H1 (cell line): ENCODE data around the gene HEXIM1. TPM values are rescaled to one million over a fixed set of nuclear protein-coding genes. Genes with fewer than 3 reads are reported as not detected.

Experiments used
- CTCF ChIA-PET: fragments of 300-600 bp; sonication (Branson Sonifier 250); formaldehyde crosslinking; loops from one replicate; lab custom pipeline; 2021; ENCODE audit not compliant: partially characterized antibody; lab: Charles Lee
- POLR2A ChIA-PET: fragments of 300-600 bp; sonication (Branson Sonifier 250); formaldehyde crosslinking; loops from one replicate; lab custom pipeline; 2021; ENCODE audit warnings: inconsistent platforms; ENCODE audit not compliant: partially characterized antibody; lab: Charles Lee
- DNase-seq, 2 experiments: peaks; one replicate each; pipeline versions ENCODE4 v3.0.0 to v3.0.0-alpha.2; 2010 to 2022; ENCODE audit warnings: low spot score in 2 of 2, low read depth in 1 of 2, mixed read lengths in 1 of 2
- FAIRE-seq: peaks from 2 replicates; lab custom pipeline; 2011; peaks lifted over from hg19 to GRCh38; lab: Jason Lieb, UNC
- H2AFZ ChIP-seq: 2 replicates; pipeline ENCODE4 v1.8.1; 2012; ENCODE audit warnings: low read length, inconsistent platforms
- H2AK5ac ChIP-seq: 2 replicates; pipeline ENCODE4 v1.6.1; 2013; ENCODE audit warnings: low read depth, low read length
- H2BK120ac ChIP-seq: replicated peaks from 2 replicates; pipeline ENCODE3; 2013; ENCODE audit warnings: low read depth, low read length, inconsistent platforms
- H2BK12ac ChIP-seq: 2 replicates; pipeline ENCODE4 v1.6.1; 2013; ENCODE audit warnings: low read depth, low read length
- H2BK15ac ChIP-seq: 2 replicates; pipeline ENCODE4 v1.6.1; 2013; ENCODE audit warnings: low read length
- H2BK20ac ChIP-seq: 2 replicates; pipeline ENCODE4 v1.6.1; 2013; ENCODE audit warnings: low read length
- H2BK5ac ChIP-seq: 2 replicates; pipeline ENCODE4 v1.6.1; 2013; ENCODE audit warnings: low read depth, low read length
- H3K14ac ChIP-seq: 2 replicates; pipeline ENCODE4 v1.6.1; 2013; ENCODE audit warnings: inconsistent platforms; ENCODE audit not compliant: insufficient read length
- H3K18ac ChIP-seq: 2 replicates; pipeline ENCODE4 v1.6.1; 2013; ENCODE audit warnings: low read length; ENCODE audit errors: extremely low read depth
- H3K23ac ChIP-seq: 2 replicates; pipeline ENCODE4 v1.6.1; 2013; ENCODE audit warnings: inconsistent platforms; ENCODE audit not compliant: insufficient read length
- H3K23me2 ChIP-seq: 2 replicates; pipeline ENCODE4 v1.6.1; 2013; ENCODE audit warnings: low read depth, low read length
- H3K27ac ChIP-seq: 2 replicates; pipeline ENCODE4 v1.6.1; 2011; ENCODE audit warnings: low read depth, low read length, inconsistent platforms
- H3K27me3 ChIP-seq, 4 experiments: replicated peaks in 1 of 4; 1 replicate in 1 of 4; 2 replicates in 3 of 4; pipeline versions ENCODE4 v1.6.1 to v1.8.1; 2011 to 2013; ENCODE audit warnings: low read length in 3 of 4, mild to moderate bottlenecking in 3 of 4, inconsistent platforms in 2 of 4, mixed read lengths in 2 of 4, moderate library complexity in 1 of 4; ENCODE audit not compliant: control insufficient read depth in 3 of 4, insufficient read depth in 3 of 4; ENCODE audit errors: extremely low read depth in 1 of 4
- H3K36me3 ChIP-seq, 4 experiments: 2 replicates each; pipeline versions ENCODE4 v1.6.1 to v1.8.1; 2011 to 2013; ENCODE audit warnings: mild to moderate bottlenecking in 4 of 4, low read length in 3 of 4, moderate library complexity in 2 of 4, control low read depth in 1 of 4, inconsistent platforms in 1 of 4; ENCODE audit not compliant: insufficient read depth in 4 of 4, control insufficient read depth in 2 of 4
- H3K4ac ChIP-seq: replicated peaks from 2 replicates; pipeline ENCODE3; 2013; ENCODE audit warnings: low read length, low read depth, mixed read lengths, inconsistent platforms; ENCODE audit not compliant: insufficient read length
- H3K4me1 ChIP-seq, 4 experiments: replicated peaks in 1 of 4; 1 replicate in 1 of 4; 2 replicates in 3 of 4; pipeline versions ENCODE4 v1.6.1 to v1.8.1; 2011 to 2013; ENCODE audit warnings: low read length in 3 of 4, inconsistent platforms in 2 of 4, mixed read lengths in 1 of 4; ENCODE audit not compliant: insufficient read depth in 4 of 4, control insufficient read depth in 3 of 4
- H3K4me2 ChIP-seq, 2 experiments: 2 replicates each; pipeline versions ENCODE4 v1.6.1 to v1.8.1; 2011 to 2013; ENCODE audit warnings: low read depth in 2 of 2, low read length in 2 of 2, control low read depth in 1 of 2, inconsistent platforms in 1 of 2, mild to moderate bottlenecking in 1 of 2; ENCODE audit not compliant: insufficient read depth in 1 of 2
- H3K4me3 ChIP-seq, 4 experiments: fragments of 200-600, 300-600 bp in 1 of 4; sonication (generic), shearing (Covaris generic), sonication (Bioruptor Twin) in 1 of 4; 2 replicates each; pipeline versions ENCODE4 v1.5.1 to v1.8.1; 2011 to 2016; ENCODE audit warnings: low read length in 4 of 4, low read depth in 3 of 4, control low read depth in 2 of 4, inconsistent platforms in 2 of 4, mild to moderate bottlenecking in 2 of 4, mixed read lengths in 1 of 4, moderate library complexity in 1 of 4; ENCODE audit not compliant: insufficient read depth in 2 of 4; ENCODE audit errors: extremely low read depth in 1 of 4
- H3K56ac ChIP-seq: replicated peaks from 2 replicates; pipeline ENCODE3; 2013; ENCODE audit warnings: low read depth, mild to moderate bottlenecking, mixed read lengths, low read length, inconsistent platforms; ENCODE audit not compliant: insufficient read length
- H3K79me1 ChIP-seq: 2 replicates; pipeline ENCODE4 v1.6.1; 2013; ENCODE audit warnings: low read depth, low read length, control low read depth
- H3K79me2 ChIP-seq, 2 experiments: 2 replicates each; pipeline versions ENCODE4 v1.6.1 to v1.8.1; 2012 to 2013; ENCODE audit warnings: low read length in 2 of 2, mild to moderate bottlenecking in 2 of 2, inconsistent platforms in 1 of 2; ENCODE audit not compliant: insufficient read depth in 2 of 2, control insufficient read depth in 1 of 2
- H3K9ac ChIP-seq, 4 experiments: replicated peaks in 1 of 4; 1 replicate in 1 of 4; 2 replicates in 3 of 4; pipeline versions ENCODE4 v1.6.1 to v1.8.1; 2011 to 2013; ENCODE audit warnings: low read depth in 3 of 4, low read length in 3 of 4, control low read depth in 2 of 4, mild to moderate bottlenecking in 2 of 4, moderate library complexity in 2 of 4, inconsistent platforms in 1 of 4; ENCODE audit errors: extremely low read depth in 1 of 4
- H3K9me3 ChIP-seq, 2 experiments: 2 replicates each; pipeline versions ENCODE4 v1.6.1 to v1.8.1; 2012 to 2013; ENCODE audit warnings: mild to moderate bottlenecking in 2 of 2, moderate library complexity in 2 of 2, control low read depth in 1 of 2, inconsistent platforms in 1 of 2, low read depth in 1 of 2, low read length in 1 of 2, mixed read lengths in 1 of 2; ENCODE audit not compliant: insufficient read depth in 2 of 2
- H4K20me1 ChIP-seq, 2 experiments: replicated peaks in 1 of 2; 2 replicates each; pipeline versions ENCODE3 to v1.8.1; 2011 to 2013; ENCODE audit warnings: inconsistent platforms in 2 of 2, low read length in 2 of 2, mild to moderate bottlenecking in 1 of 2; ENCODE audit not compliant: insufficient read depth in 2 of 2, control insufficient read depth in 1 of 2
- H4K5ac ChIP-seq: 2 replicates; pipeline ENCODE4 v1.6.1; 2013; ENCODE audit warnings: low read length, low read depth, mixed read lengths, inconsistent platforms; ENCODE audit not compliant: insufficient read length
- H4K8ac ChIP-seq: 2 replicates; pipeline ENCODE4 v1.8.0; 2013; ENCODE audit warnings: mild to moderate bottlenecking, moderate library complexity, low read length, inconsistent platforms; ENCODE audit not compliant: insufficient read depth; ENCODE audit errors: extremely low read depth
- H4K91ac ChIP-seq: replicated peaks from 2 replicates; pipeline ENCODE3; 2013; ENCODE audit warnings: low read length, mixed read lengths, inconsistent platforms; ENCODE audit not compliant: insufficient read length
- CREB1 ChIP-seq: IDR thresholded peaks from 2 replicates; pipeline ENCODE4 v1.6.1; 2012; ENCODE audit warnings: inconsistent platforms
- EZH2 ChIP-seq: fragments of 200-600 bp; sonication (generic); IDR thresholded peaks from 2 replicates; pipeline ENCODE4 v1.7.1; 2012; ENCODE audit warnings: low read depth, mild to moderate bottlenecking, moderate library complexity, low read length, inconsistent platforms; ENCODE audit not compliant: severe bottlenecking
- KDM5A ChIP-seq: fragments of 200-600 bp; IDR thresholded peaks from 2 replicates; pipeline ENCODE4 v1.7.1; 2012; ENCODE audit warnings: mild to moderate bottlenecking, low read length, inconsistent platforms, mixed read lengths
- POU5F1 ChIP-seq: IDR thresholded peaks from 2 replicates; pipeline ENCODE4 v1.6.1; 2011; ENCODE audit warnings: low read depth, mild to moderate bottlenecking, low read length, moderate library complexity
- RFX5 ChIP-seq: IDR thresholded peaks from 2 replicates; pipeline ENCODE4 v1.6.1; 2011; ENCODE audit warnings: low read depth, low read length, improper control_type of control experiment, borderline replicate concordance
- SIRT6 ChIP-seq: IDR thresholded peaks from one replicate; pipeline ENCODE4 v1.7.1; 2012; ENCODE audit warnings: low read length, inconsistent platforms
- TAF7 ChIP-seq: optimal IDR thresholded peaks from 2 replicates; pipeline ENCODE3; 2011; ENCODE audit warnings: low read depth, mild to moderate bottlenecking, inconsistent platforms, low read length, moderate library complexity, borderline replicate concordance
- YY1 ChIP-seq: IDR thresholded peaks from 2 replicates; pipeline ENCODE4 v1.6.1; 2011; ENCODE audit warnings: low read depth, mild to moderate bottlenecking, low read length
- WGBS, 2 experiments: shearing (Covaris generic) in 1 of 2; methylation state at CpG; one replicate each; pipeline versions ENCODE4 v1.1.6 to v1.1.7; 2013 to 2015; ENCODE audit warnings: low lambda C conversion rate in 2 of 2, mixed read lengths in 2 of 2, inconsistent platforms in 1 of 2, low coverage in 1 of 2, missing lambda C conversion rate in 1 of 2; ENCODE audit not compliant: insufficient replicate concordance in 2 of 2, insufficient coverage in 1 of 2, insufficient read length in 1 of 2; ENCODE audit errors: extremely low coverage in 1 of 2, missing lambda C conversion rate in 1 of 2; 5-methylcytosine and 5-hydroxymethylcytosine counted together
- polyA plus RNA-seq, 7 experiments: library from polyadenylated mRNA; depleted of rRNA in 3 of 7; stranded (reverse) in 5 of 7; unstranded in 2 of 7; fragments of >200 nt in 5 of 7; fragments of 200-250 nt in 2 of 7; gene quantifications; 1 replicate in 5 of 7; 2 replicates in 1 of 7; 4 replicates in 1 of 7; pipeline versions ENCODE4 v1.2.1 to v1.2.3, GENCODE V29; 2011 to 2013; ENCODE audit warnings: missing spikeins in 2 of 7, mixed read lengths in 2 of 7
- total RNA-seq: library from RNA; stranded (reverse); fragmentation: NEBNext Ultra II Directional; extraction: Animal tissue kit (Norgen Biotek cat#: 25700); gene quantifications from 2 replicates; pipeline ENCODE4 v1.2.1, GENCODE V29; 2021
- TF ChIP-seq, protein P1 (sequence below), 3 experiments: IDR thresholded peaks; 1 replicate in 2 of 3; 2 replicates in 1 of 3; pipeline versions ENCODE4 v1.5.1 to v1.6.1; 2011; ENCODE audit warnings: low read length in 3 of 3, mild to moderate bottlenecking in 3 of 3, inconsistent platforms in 2 of 3, low read depth in 1 of 3, moderate library complexity in 1 of 3; ENCODE audit not compliant: insufficient read depth in 1 of 3; ENCODE audit errors: control extremely low read depth in 1 of 3

The HEXIM1 gene
- total and polyA plus RNA-seq, 2 of the 8 experiments (the other 6 are each of a cell fraction or from before 2014, with no cell fraction given), result 9.1 to 38.3 TPM

DNA sequence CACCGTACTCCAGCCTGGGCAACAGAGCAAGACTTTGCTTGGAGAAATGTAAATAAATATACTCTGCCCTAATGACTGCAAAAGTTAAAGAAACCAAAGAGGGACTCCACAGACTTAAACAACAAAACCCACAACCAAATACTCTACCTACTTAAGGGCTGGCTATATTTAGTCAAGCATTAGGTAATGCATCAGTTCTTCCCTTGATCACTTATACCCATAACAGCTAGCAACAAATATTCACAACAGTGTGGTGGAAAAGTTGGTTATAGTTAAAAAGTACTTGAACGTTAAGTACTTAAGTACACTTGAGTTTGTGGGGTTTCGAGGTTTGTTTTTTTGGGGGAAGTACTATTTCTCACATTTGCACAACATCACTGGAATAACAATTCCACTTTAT is 8.0 kb downstream of the HEXIM1 start:
- no peaks in the 10 kb centered on the region for H3K9me3 ChIP-seq
- no peak overlapping the region for H2AK5ac ChIP-seq
- no peak overlapping the region for H3K9ac ChIP-seq
- ChIA-PET CTCF (interaction anchor here (0.7 to 11.5 kb wide), 9 partner anchors 7 to 420 kb away, joined by 3 to 90 read pairs (median 5); partner anchors contain the start of genes ACBD4 and HEXIM1), POLR2A (interaction anchor here (0.9 to 26.8 kb wide), 4 partner anchors 3 to 74 kb away, joined by 3 to 1076 read pairs (median 540); partner anchors contain the start of genes HEXIM1 and HEXIM2)
- FAIRE-seq, result no peak
- H3K18ac ChIP-seq, result no peak overlapping the region
- H3K56ac ChIP-seq, result no peak overlapping the region
- no peak overlapping the region for H4K5ac ChIP-seq
- H2BK15ac ChIP-seq, result no peak overlapping the region
- no peak overlapping the region for H3K23ac ChIP-seq
- no peak overlapping the region for H4K91ac ChIP-seq
- no peak overlapping the region for H3K27ac ChIP-seq
- peaks cover 0 to 3% (median 0%) of the 10 kb centered on the region in 4 experiments; a peak in 2 of 7 replicates for H3K4me1 ChIP-seq
- TF ChIP-seq SIRT6, result no peak
- no peak for TF ChIP-seq CREB1
- TF ChIP-seq YY1, result no peak
- TF ChIP-seq, protein P1, sequence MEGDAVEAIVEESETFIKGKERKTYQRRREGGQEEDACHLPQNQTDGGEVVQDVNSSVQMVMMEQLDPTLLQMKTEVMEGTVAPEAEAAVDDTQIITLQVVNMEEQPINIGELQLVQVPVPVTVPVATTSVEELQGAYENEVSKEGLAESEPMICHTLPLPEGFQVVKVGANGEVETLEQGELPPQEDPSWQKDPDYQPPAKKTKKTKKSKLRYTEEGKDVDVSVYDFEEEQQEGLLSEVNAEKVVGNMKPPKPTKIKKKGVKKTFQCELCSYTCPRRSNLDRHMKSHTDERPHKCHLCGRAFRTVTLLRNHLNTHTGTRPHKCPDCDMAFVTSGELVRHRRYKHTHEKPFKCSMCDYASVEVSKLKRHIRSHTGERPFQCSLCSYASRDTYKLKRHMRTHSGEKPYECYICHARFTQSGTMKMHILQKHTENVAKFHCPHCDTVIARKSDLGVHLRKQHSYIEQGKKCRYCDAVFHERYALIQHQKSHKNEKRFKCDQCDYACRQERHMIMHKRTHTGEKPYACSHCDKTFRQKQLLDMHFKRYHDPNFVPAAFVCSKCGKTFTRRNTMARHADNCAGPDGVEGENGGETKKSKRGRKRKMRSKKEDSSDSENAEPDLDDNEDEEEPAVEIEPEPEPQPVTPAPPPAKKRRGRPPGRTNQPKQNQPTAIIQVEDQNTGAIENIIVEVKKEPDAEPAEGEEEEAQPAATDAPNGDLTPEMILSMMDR (IDR thresholded peaks at IDR 0.05; ENCODE audit: control extremely low read depth in 1 of 3, insufficient read depth in 1 of 3, low read depth in 1 of 3, low read length in 3 of 3), result no peak
- TF ChIP-seq POU5F1, result no peak
- no peak for TF ChIP-seq RFX5
- no peak for TF ChIP-seq TAF7
- no peak for TF ChIP-seq EZH2
- no peak for TF ChIP-seq KDM5A
- no peak overlapping the region for H3K4me3 ChIP-seq
- WGBS, 2 experiments, result 89% methylated on average over 3 of the region's 3 CpGs; no CpG with 5 or more reads in 1 of the 2 experiments
- H4K20me1 ChIP-seq, result peaks cover 3 to 5% of the 10 kb centered on the region in 2 experiments
- H2BK20ac ChIP-seq, result no peak overlapping the region
- no peak overlapping the region for H2BK120ac ChIP-seq
- H3K79me2 ChIP-seq, result peaks cover 0 to 13% of the 10 kb centered on the region in 2 experiments; a peak in 2 of 4 replicates
- H3K23me2 ChIP-seq, result peaks cover 4% of the 10 kb centered on the region
- no peak overlapping the region for H2BK5ac ChIP-seq
- no peak overlapping the region for H2BK12ac ChIP-seq
- H3K4ac ChIP-seq, result no peak overlapping the region
- no peaks in the 10 kb centered on the region for H3K36me3 ChIP-seq
- no peak overlapping the region for H3K14ac ChIP-seq
- no peak overlapping the region for H3K4me2 ChIP-seq
- no peaks in the 10 kb centered on the region; the same call in 1 of the 2 replicates for H3K79me1 ChIP-seq
- no peak overlapping the region for H4K8ac ChIP-seq
- H3K27me3 ChIP-seq, result no peaks in the 10 kb centered on the region
- no peak overlapping the region for H2AFZ ChIP-seq
- DNase-seq, result no peak
